Liver (tissue), 9 donors: Measurements from ENCODE around the gene FZD10. TPM values are rescaled to one million over a fixed set of nuclear protein-coding genes. Genes with fewer than 3 reads are reported as not detected.

ENCODE experiments used
- DNase-seq: peaks from one replicate; pipeline ENCODE4 v3.0.0-alpha.2; 2017; ENCODE audit warnings: low spot score
- H3K27ac ChIP-seq, 2 donors: one replicate each; pipeline ENCODE4 v1.7.0; 2013; ENCODE audit warnings: inconsistent platforms in 2 of 2, low read length in 2 of 2, control low read depth in 1 of 2, low read depth in 1 of 2, mild to moderate bottlenecking in 1 of 2
- H3K27me3 ChIP-seq, 4 donors: one replicate each; pipeline versions ENCODE4 v1.6.1 to v1.7.0; 2013; ENCODE audit warnings: low read length in 3 of 4, inconsistent platforms in 1 of 4, mild to moderate bottlenecking in 1 of 4, moderate library complexity in 1 of 4; ENCODE audit not compliant: control insufficient read depth in 4 of 4, insufficient read depth in 4 of 4
- H3K36me3 ChIP-seq, 4 donors: one replicate each; pipeline versions ENCODE4 v1.6.1 to v1.7.0; 2013; ENCODE audit warnings: low read length in 3 of 4, mild to moderate bottlenecking in 3 of 4, low read depth in 1 of 4, moderate library complexity in 1 of 4; ENCODE audit not compliant: control insufficient read depth in 4 of 4, insufficient read depth in 3 of 4
- H3K4me1 ChIP-seq, 4 donors: one replicate each; pipeline versions ENCODE4 v1.6.1 to v1.7.0; 2013; ENCODE audit warnings: low read length in 3 of 4, mild to moderate bottlenecking in 3 of 4, moderate library complexity in 1 of 4; ENCODE audit not compliant: control insufficient read depth in 4 of 4, insufficient read depth in 4 of 4
- H3K4me3 ChIP-seq, 3 donors: one replicate each; pipeline versions ENCODE4 v1.6.1 to v1.7.0; 2013; ENCODE audit warnings: low read length in 3 of 3, control low read depth in 1 of 3, low read depth in 1 of 3, mild to moderate bottlenecking in 1 of 3
- H3K9ac ChIP-seq, 2 donors: one replicate each; pipeline ENCODE4 v1.7.0; 2013; ENCODE audit warnings: low read length in 2 of 2, mild to moderate bottlenecking in 2 of 2, moderate library complexity in 2 of 2, control low read depth in 1 of 2, low read depth in 1 of 2
- H3K9me3 ChIP-seq, 4 donors: one replicate each; pipeline versions ENCODE4 v1.6.1 to v1.7.0; 2013; ENCODE audit warnings: low read length in 3 of 4; ENCODE audit not compliant: control insufficient read depth in 4 of 4
- ATF3 ChIP-seq: IDR thresholded peaks from 2 replicates; pipeline ENCODE4 v1.6.1; 2016; ENCODE audit warnings: antibody characterized with exemption
- CTCF ChIP-seq: fragments of 150-350 bp; IDR thresholded peaks from 2 replicates; pipeline ENCODE4 v1.5.1; 2017; ENCODE audit warnings: improper control_type of control experiment, low read depth, low read length; ENCODE audit not compliant: missing input control
- EGR1 ChIP-seq, 2 donors: IDR thresholded peaks; 2 replicates each; pipeline ENCODE4 v1.6.1; 2016 to 2018; ENCODE audit warnings: antibody characterized with exemption in 2 of 2, low read depth in 2 of 2
- GABPA ChIP-seq, 2 donors: IDR thresholded peaks in 1 of 2; conservative IDR thresholded peaks in 1 of 2; 2 replicates each; pipeline ENCODE4 v1.6.1; 2016; ENCODE audit warnings: antibody characterized with exemption in 2 of 2, mild to moderate bottlenecking in 1 of 2, moderate library complexity in 1 of 2
- HNF4A ChIP-seq, 2 donors: conservative IDR thresholded peaks; 2 replicates each; pipeline ENCODE4 v1.6.1; 2016; ENCODE audit warnings: antibody characterized with exemption in 2 of 2, mild to moderate bottlenecking in 2 of 2
- HNF4G ChIP-seq: IDR thresholded peaks from 2 replicates; pipeline ENCODE4 v1.6.1; 2016; ENCODE audit warnings: antibody characterized with exemption
- JUND ChIP-seq, 2 donors: IDR thresholded peaks; 2 replicates each; pipeline ENCODE4 v1.6.1; 2016; ENCODE audit warnings: antibody characterized with exemption in 2 of 2
- NR2F2 ChIP-seq: IDR thresholded peaks from 2 replicates; pipeline ENCODE4 v1.6.1; 2016; ENCODE audit warnings: antibody characterized with exemption
- RAD21 ChIP-seq, 2 donors: IDR thresholded peaks; 2 replicates each; pipeline ENCODE4 v1.6.1; 2016; ENCODE audit warnings: antibody characterized with exemption in 2 of 2, mild to moderate bottlenecking in 2 of 2
- REST ChIP-seq: IDR thresholded peaks from 2 replicates; pipeline ENCODE4 v1.6.1; 2016; ENCODE audit warnings: antibody characterized with exemption, mild to moderate bottlenecking
- RXRA ChIP-seq, 2 donors: IDR thresholded peaks; 2 replicates each; pipeline ENCODE4 v1.6.1; 2017 to 2018; ENCODE audit warnings: antibody characterized with exemption in 2 of 2, mild to moderate bottlenecking in 1 of 2
- SP1 ChIP-seq: IDR thresholded peaks from 2 replicates; pipeline ENCODE4 v1.6.1; 2018; ENCODE audit warnings: antibody characterized with exemption, mild to moderate bottlenecking
- YY1 ChIP-seq: IDR thresholded peaks from 2 replicates; pipeline ENCODE4 v1.6.1; 2016; ENCODE audit warnings: antibody characterized with exemption, mild to moderate bottlenecking
- ZBTB33 ChIP-seq: IDR thresholded peaks from 2 replicates; pipeline ENCODE4 v1.6.1; 2016; ENCODE audit warnings: antibody characterized with exemption
- WGBS: extraction: QIAGEN DNeasy Blood & Tissue Kit; methylation state at CpG from one replicate; pipeline ENCODE4 v1.1.7; 2013; 5-methylcytosine and 5-hydroxymethylcytosine counted together
- polyA plus RNA-seq, 2 donors: library from polyadenylated mRNA; stranded (reverse) in 1 of 2; unstranded in 1 of 2; fragments of 200-250 nt in 1 of 2; fragments of >200 nt in 1 of 2; fragmentation: Nextera tagmentation in 1 of 2; extraction: Ambion mirVana in 1 of 2; gene quantifications; one replicate each; pipeline versions ENCODE4 v1.2.1 to v1.2.3, GENCODE V29; 2013 to 2015
- total RNA-seq, 2 donors: library from RNA; depleted of rRNA; stranded (reverse); fragments of >200 nt; gene quantifications; one replicate each; pipeline ENCODE4 v1.2.3, GENCODE V29; 2014
- donor health status: healthy.
- donor health status: healthy.
- donor health status: healthy.
- donor health status: healthy.
- donor health status: healthy.

FZD10 gene
- total and polyA plus RNA-seq, 4 donors, result 0.02 TPM; not detected in 3

GRCh38 chr12:130126023-130126432, 36.2 kb upstream of the FZD10 start:
- Histone ChIP-seq H3K27ac (no peak overlapping the region), H3K36me3 (no peaks in the 10 kb centered on the region), H3K4me1 (no peaks in the 10 kb centered on the region), H3K9me3 (peaks cover 0 to 8% (median 6%) of the 10 kb centered on the region in 4 donors), H3K4me3 (no peak overlapping the region), H3K9ac (no peak overlapping the region), H3K27me3 (peaks cover 0 to 2% (median 0%) of the 10 kb centered on the region in 4 donors)
- 70% methylated on average over 13 of the region's 13 CpGs for WGBS
- DNase-seq, result no peak
- TF ChIP-seq HNF4A (conservative IDR thresholded peaks at IDR 0.05), result no peak
- no peak for TF ChIP-seq EGR1 (IDR thresholded peaks at IDR 0.05; ENCODE audit: low read depth in 2 of 2)
- TF ChIP-seq CTCF, result no peak
- no peak for TF ChIP-seq YY1
- TF ChIP-seq JUND (IDR thresholded peaks at IDR 0.05), result no peak
- no peak for TF ChIP-seq GABPA (IDR thresholded peaks at IDR 0.05 in 1 of 2, conservative IDR thresholded peaks at IDR 0.05 in 1 of 2)
- TF ChIP-seq REST, result no peak
- no peak for TF ChIP-seq ATF3
- TF ChIP-seq SP1, result no peak
- no peak for TF ChIP-seq RAD21 (IDR thresholded peaks at IDR 0.05)
- TF ChIP-seq NR2F2, result no peak

- Histone ChIP-seq H3K9me3 (peaks cover 0 to 8% (median 6%) of the 10 kb centered on the region in 4 donors), H3K27me3 (peaks cover 0 to 3% (median under 1%) of the 10 kb centered on the region in 4 donors), H3K4me1 (no peaks in the 10 kb centered on the region), H3K9ac (no peak overlapping the region), H3K36me3 (no peaks in the 10 kb centered on the region), H3K27ac (no peak overlapping the region), H3K4me3 (no peak overlapping the region)
- no peak for DNase-seq
- WGBS, result 75% methylated on average over 3 of the region's 3 CpGs
- TF ChIP-seq YY1 (no peak), RXRA (IDR thresholded peaks at IDR 0.05) (no peak), HNF4G (no peak), NR2F2 (no peak), ZBTB33 (no peak)
These were observed 34.7 kb upstream of the FZD10 start for GRCh38 chr12:130127532-130127911.
